Esophagus muscularis mucosa (tissue), 3 donors: ENCODE measurements around the gene TAF11L14.
"Not testable (repeated sequence)": the region's sequence is repeated elsewhere in the genome, so short reads cannot be mapped to it uniquely, and the experiment has no call there.

Experiments used
- CTCF ChIP-seq, 3 experiments: fragments of 200-600 bp in 2 of 3; fragments of 450-650 bp in 1 of 3; sonication (generic) in 2 of 3; IDR thresholded peaks; one replicate each; pipeline ENCODE4 v1.5.1; 2017 to 2019; ENCODE audit warnings: antibody characterized with exemption in 3 of 3, mild to moderate bottlenecking in 2 of 3, moderate library complexity in 1 of 3
- POLR2A ChIP-seq: fragments of 450-650 bp; IDR thresholded peaks from one replicate; pipeline ENCODE4 v1.6.1; 2017; ENCODE audit warnings: antibody characterized with exemption, moderate library complexity, mild to moderate bottlenecking, low read depth
- POLR2AphosphoS5 ChIP-seq, 2 donors: sonication (generic); formaldehyde crosslinking; IDR thresholded peaks; one replicate each; pipeline ENCODE4 v1.6.1; 2017; ENCODE audit warnings: antibody characterized with exemption in 2 of 2

GRCh38 chr5:17655201-17655759 lies 21.0 kb downstream of the TAF11L14 start:
- not testable (repeated sequence) for TF ChIP-seq CTCF (IDR thresholded peaks at IDR 0.05); POLR2AphosphoS5 (IDR thresholded peaks at IDR 0.05); POLR2A
